DMS153 (cell line): Measurements from ENCODE around the gene BTBD19.
"Not testable (repeated sequence)": the region's sequence is repeated elsewhere in the genome, so short reads cannot be mapped to it uniquely, and the experiment has no call there.

Source experiments
- DNase-seq: peaks from one replicate; lab custom pipeline; 2025; lab: John Stamatoyannopoulos, UW

The BTBD19 gene

GRCh38 chr1:44787506-44787905 is 20.8 kb upstream of the BTBD19 start:
- no peak for DNase-seq

DNA sequence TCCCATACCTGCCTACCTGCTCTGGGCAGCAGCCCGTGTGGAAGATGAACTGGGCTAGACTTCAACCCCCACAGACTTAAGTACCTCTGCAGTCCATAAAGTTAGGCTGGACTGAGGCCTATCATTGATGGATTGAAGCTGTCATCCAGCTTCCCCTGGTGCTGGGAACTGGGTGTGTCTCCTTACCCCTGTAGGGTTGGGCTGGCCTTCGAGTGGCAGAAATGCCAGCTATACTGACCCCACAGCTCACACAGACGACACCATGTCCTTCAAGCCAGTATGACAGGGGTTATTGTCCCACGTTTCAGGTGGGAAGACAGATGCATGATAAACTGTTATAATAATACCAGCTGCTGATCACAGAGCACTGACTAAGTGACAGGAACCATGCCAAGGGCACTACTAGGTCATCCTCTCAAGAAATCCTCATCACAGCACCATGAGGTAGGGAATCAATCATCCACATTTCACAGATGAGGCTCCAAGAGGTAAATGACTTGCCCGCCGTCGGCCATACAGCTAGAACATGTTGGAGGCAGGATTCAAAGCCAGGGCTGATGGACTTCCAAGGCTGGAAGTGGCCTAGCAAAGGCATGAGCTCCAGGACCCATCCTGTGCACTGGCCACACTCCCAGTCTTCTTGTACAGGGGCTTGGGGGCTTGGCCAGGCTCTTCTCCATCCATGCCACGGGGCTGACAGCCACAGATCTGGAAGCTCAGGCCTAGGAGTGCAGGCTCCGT is 20.0 kb upstream of the BTBD19 start, which contains the start of gene BEST4:
Gene BEST4, minus strand, starts transcription at position 51 of the 741 bp plus-strand sequence. CDS start 465 bp downstream, outside the sequence.
- DNase-seq = no peak

GRCh38 chr1:44790968-44791801 is 17.1 kb upstream of the BTBD19 start:
- DNase-seq = no peak

DNA sequence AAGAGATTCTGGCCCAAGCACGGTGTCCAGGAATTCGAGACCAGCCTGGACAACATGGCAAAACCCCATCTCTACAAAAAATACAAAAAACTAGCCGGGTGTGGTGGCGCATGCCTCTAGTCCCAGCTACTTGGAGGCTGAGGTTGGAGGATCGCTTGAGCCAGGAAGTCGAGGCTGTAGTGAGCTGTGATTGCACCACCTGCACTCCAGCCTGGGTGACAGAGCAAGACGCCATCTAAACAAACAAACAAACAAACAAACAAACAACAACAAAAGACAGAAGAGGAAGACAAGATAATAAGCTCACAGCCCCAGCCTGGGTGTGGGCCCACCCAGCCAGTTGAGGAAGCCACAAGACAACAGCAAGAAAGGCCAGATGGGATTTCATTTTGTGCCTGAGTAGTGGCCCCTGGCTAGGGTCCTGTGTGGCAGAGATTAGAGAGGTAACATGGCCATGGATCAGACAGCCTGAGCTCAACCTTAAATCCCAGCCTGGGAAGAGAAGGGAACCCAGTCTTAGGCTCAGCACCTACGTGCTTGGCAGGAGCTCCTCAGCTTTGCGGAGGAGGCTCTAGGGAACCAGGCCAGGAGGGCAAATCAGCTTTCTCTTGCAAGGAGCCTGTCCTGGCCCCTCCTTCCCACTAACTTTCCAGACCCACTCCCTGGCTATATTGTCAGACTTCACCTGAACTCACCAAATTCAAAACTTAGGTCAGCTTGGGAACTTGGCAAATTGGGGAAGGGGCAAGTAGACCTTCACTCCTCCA is 15.4 kb upstream of the BTBD19 start:
- DNase-seq = no peak

DNA sequence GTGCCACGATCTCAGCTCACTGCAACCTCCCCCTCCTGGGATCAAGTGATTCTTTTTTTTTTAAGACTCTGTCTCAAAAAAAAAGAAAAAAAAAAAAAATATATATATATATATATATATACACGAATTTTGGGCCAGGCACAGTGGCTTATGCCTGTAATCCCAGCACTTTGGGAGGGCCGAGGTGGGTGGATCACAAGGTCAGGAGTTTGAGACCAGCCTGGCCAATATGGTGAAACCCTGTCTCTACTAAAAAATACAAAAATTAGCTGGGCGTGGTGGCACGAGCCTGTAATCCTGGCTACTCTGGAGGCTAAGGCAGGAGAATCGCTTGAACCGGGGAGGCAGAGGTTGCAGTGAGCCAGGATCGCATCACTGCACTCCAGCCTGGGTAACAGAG is 10.4 kb upstream of the BTBD19 start:
- not testable (repeated sequence) for DNase-seq

GRCh38 chr1:44798481-44799365 is 9.6 kb upstream of the BTBD19 start:
- peak; percentile 78 for DNase-seq

- DNase-seq = peak; percentile 96
These were observed 8.3 kb upstream of the BTBD19 start, which contains the start of gene PLK3 for GRCh38 chr1:44799770-44800584. Gene PLK3, plus strand, starts transcription at chr1:44800377. Its CDS starts 87 bp downstream, at chr1:44800464.

GRCh38 chr1:44801491-44802305 is 6.6 kb upstream of the BTBD19 start:
- no peak for DNase-seq

DNA sequence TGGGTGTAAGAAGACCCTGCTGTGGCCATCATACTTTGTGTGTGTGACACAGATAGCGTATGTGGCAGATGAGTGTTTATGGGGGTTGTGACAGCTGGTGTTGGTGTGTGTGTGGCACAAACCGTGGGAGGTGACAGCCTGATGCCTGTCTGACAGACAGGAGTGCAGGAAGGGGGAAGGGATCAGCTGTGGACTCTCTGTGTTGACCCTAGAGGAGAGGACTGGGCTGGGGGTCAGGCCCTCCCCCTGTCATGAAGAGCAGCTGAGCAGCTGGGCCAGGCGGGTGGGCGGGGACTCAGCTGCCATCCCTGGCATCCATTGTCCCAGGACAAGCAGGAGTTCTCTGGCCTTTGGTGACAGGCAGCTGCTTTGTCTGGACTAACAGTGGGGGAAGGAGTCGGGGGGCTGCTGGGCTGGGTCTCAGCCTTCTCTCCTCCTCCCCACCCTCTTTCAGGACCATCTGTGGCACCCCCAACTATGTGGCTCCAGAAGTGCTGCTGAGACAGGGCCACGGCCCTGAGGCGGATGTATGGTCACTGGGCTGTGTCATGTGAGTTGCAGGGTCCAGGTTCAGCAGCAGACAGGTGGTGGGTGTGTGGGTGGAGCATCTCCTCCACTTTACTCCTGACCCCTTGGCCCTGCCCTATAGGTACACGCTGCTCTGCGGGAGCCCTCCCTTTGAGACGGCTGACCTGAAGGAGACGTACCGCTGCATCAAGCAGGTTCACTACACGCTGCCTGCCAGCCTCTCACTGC is 5.8 kb upstream of the BTBD19 start:
- DNase-seq = no peak

DNA sequence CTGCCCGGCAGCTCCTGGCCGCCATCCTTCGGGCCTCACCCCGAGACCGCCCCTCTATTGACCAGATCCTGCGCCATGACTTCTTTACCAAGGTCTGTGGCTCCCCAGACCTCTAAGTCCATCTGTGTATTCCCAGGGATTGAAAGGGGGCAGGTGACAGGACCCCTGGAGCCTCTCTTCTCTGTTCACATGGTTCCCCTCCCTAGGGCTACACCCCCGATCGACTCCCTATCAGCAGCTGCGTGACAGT is 5.3 kb upstream of the BTBD19 start:
- no peak for DNase-seq

- DNase-seq = no peak
These were observed 4.8 kb upstream of the BTBD19 start for GRCh38 chr1:44803312-44804095.

DNA sequence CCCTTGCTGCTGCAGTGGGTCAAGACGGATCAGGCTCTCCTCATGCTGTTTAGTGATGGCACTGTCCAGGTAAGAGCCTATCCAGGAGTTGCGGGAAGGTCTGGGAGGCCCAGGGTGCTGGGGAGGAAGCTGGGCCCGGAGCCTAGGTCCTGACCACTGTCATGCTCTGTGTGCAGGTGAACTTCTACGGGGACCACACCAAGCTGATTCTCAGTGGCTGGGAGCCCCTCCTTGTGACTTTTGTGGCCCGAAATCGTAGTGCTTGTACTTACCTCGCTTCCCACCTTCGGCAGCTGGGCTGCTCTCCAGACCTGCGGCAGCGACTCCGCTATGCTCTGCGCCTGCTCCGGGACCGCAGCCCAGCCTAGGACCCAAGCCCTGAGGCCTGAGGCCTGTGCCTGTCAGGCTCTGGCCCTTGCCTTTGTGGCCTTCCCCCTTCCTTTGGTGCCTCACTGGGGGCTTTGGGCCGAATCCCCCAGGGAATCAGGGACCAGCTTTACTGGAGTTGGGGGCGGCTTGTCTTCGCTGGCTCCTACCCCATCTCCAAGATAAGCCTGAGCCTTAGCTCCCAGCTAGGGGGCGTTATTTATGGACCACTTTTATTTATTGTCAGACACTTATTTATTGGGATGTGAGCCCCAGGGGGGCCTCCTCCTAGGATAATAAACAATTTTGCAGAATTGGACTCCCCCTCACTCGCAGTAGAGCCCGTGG is 2.9 kb upstream of the BTBD19 start:
- DNase-seq = no peak

DNA sequence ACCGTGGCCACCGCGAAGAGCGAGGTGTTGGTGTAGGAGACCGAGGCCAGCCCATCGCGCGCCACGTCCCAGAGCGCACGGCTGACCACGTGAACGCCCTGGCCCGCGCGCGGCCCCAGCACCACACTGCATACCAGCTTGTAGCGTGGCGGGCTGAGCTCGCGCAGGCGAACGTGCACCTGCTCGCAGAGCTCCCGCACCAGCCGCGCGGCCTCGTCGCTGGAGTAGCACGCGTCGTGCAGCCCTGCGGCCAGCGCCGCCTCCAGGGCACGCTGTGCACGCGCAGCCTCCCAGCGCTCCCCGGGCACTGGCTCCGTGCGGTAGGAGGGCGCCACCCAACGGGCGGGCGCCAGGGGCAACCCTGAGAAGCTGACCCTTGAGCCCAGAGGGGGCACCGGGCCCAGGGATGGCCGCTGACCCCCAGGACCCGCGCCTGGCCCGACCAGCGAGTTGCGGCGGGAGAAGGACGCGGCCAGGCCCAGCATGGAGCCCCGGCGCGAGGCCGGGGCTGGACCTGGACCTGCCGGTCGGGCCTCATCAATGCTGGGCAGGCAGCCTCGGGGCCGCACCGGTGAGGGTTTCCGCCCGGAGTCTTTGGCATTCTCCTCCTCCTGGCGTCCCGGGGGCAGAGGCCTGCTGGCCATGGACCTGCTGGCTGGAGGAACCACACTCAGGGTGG is 2.2 kb upstream of the BTBD19 start:
- DNase-seq = no peak

DNA sequence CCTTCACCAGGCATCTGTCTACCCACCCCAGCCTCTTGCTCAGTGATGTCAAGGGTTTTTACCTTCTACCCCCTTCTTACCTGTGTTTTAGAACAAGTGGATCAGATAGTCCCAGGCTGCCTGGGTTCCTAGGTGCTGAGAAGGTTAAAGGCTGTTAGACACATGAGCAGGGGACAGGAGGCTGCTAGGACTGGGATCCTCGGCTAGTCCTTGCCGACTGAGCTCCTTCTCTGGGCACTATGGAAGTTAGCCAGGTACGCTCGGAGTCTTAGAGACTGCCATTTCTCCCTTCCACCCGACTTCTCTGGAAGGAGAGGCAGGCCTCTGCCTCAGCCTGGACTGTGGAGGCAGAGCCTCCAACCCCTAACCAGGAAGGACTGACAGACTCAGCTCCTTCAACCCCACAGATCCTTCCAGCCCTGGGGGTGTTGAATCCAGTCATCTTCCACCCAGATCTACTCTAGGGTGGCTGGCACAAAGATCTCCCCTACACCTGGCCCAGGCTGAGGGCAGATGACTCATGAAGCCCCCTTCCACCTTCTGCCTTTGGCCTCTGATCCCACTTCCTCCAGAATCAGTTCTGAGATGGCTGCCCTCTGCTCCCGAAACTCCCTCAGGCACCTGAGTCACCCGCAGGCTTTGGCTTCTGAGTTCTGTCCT is 1.5 kb upstream of the BTBD19 start, which contains the start of gene DYNLT4:
Gene DYNLT4, minus strand, starts transcription at position 648 of the 660 bp plus-strand sequence. CDS start 683 bp downstream, outside the sequence.
- DNase-seq = no peak

DNA sequence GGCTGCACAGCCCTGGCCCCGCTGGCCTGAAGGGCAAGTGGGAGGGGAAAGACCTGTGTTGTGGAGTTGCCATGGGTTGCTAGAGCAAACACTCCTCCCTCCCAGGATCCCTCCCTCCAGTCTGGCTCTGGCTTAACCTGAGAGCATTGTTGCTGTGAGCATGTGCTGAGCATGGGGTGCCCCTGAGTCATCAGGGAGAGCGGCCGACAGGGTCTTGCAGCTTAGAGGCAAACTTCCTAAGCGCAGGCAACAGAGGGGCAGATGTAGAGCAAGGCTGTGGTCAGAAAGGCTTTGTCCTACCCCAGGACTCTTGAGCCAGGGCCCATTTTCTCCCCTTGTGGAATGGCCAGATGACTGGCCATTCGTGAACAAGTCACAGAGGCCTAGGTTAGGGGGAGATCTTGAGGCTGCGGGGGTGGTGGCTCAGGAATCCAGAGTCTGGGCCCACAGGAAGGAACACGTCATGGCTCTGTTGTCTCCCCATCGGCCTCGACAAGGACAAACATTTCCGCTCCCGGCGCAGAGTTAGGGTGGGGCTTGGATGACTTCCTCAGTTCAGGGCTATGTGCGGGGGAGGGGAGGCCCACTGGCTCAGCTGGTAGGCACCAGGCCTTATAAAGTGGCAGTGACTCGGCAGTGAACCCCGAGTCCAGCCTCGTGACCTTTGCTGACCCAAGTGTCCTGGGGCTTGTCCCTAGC is 810 bp upstream of the BTBD19 start:
- peak; percentile 94 for DNase-seq
